Gastroesophageal sphincter (tissue), 4 donors: ENCODE measurements around the gene CARD9. TPM values are rescaled to one million over a fixed set of nuclear protein-coding genes. Genes with fewer than 3 reads are reported as not detected.
"Not testable (repeated sequence)": the region's sequence is repeated elsewhere in the genome, so short reads cannot be mapped to it uniquely, and the experiment has no call there.

Experiments used
- ATAC-seq: fragments of 150-250 bp; one replicate; pipeline ENCODE4 v1.9.1; 2016; ENCODE audit warnings: mild to moderate bottlenecking, moderate library complexity
- H3K27ac ChIP-seq, 4 donors: fragments of 200-600 bp; sonication (generic) in 3 of 4; 1 replicate in 3 of 4; 2 replicates in 1 of 4; pipeline ENCODE4 v1.5.1; 2016 to 2019
- H3K27me3 ChIP-seq: fragments of 200-600 bp; sonication (generic); one replicate; pipeline ENCODE4 v1.5.1; 2019
- H3K36me3 ChIP-seq, 2 donors: fragments of 200-600 bp; sonication (generic); one replicate each; pipeline ENCODE4 v1.5.1; 2019; ENCODE audit warnings: control low read depth in 1 of 2
- H3K4me1 ChIP-seq, 3 donors: fragments of 200-600 bp; sonication (generic); 1 replicate in 2 of 3; 2 replicates in 1 of 3; pipeline ENCODE4 v1.5.1; 2016 to 2019; ENCODE audit warnings: control low read depth in 2 of 3
- H3K4me3 ChIP-seq, 2 donors: fragments of 200-600 bp; sonication (generic); one replicate each; pipeline ENCODE4 v1.5.1; 2019; ENCODE audit warnings: mild to moderate bottlenecking in 1 of 2, moderate library complexity in 1 of 2
- H3K9me3 ChIP-seq, 3 donors: fragments of 200-600 bp; sonication (generic); one replicate each; pipeline ENCODE4 v1.5.1; 2017 to 2019; ENCODE audit warnings: control low read depth in 2 of 3
- EP300 ChIP-seq: sonication (generic); formaldehyde crosslinking; IDR thresholded peaks from one replicate; pipeline ENCODE4 v1.6.1; 2017; ENCODE audit warnings: antibody characterized with exemption, mild to moderate bottlenecking
- POLR2A ChIP-seq, 2 donors: fragments of 450-650 bp; IDR thresholded peaks; one replicate each; pipeline ENCODE4 v1.6.1; 2017; ENCODE audit warnings: antibody characterized with exemption in 2 of 2, mild to moderate bottlenecking in 2 of 2, moderate library complexity in 1 of 2
- POLR2AphosphoS5 ChIP-seq: sonication (generic); formaldehyde crosslinking; IDR thresholded peaks from one replicate; pipeline ENCODE4 v1.6.1; 2017; ENCODE audit warnings: antibody characterized with exemption
- WGBS, 2 donors: methylation state at CpG; one replicate each; pipeline ENCODE4 v1.1.5; 2018; ENCODE audit warnings: low coverage in 1 of 2; 5-methylcytosine and 5-hydroxymethylcytosine counted together
- total RNA-seq, 4 donors: library from RNA; depleted of rRNA; stranded (reverse); fragments of >200 nt; gene quantifications; one replicate each; pipeline ENCODE4 v1.1.0, GENCODE V29; 2016
- TF ChIP-seq, protein P1 (sequence below), 4 experiments: fragments of 200-600 bp in 2 of 4; fragments of 450-650 bp in 2 of 4; sonication (generic) in 1 of 4; IDR thresholded peaks; one replicate each; pipeline ENCODE4 v1.5.1; 2017 to 2019; ENCODE audit warnings: antibody characterized with exemption in 4 of 4, mild to moderate bottlenecking in 2 of 4, moderate library complexity in 2 of 4

Gene CARD9
- total RNA-seq, 4 donors from 2014 or later: 1.3 to 2.3 (median 1.8) TPM

DNA sequence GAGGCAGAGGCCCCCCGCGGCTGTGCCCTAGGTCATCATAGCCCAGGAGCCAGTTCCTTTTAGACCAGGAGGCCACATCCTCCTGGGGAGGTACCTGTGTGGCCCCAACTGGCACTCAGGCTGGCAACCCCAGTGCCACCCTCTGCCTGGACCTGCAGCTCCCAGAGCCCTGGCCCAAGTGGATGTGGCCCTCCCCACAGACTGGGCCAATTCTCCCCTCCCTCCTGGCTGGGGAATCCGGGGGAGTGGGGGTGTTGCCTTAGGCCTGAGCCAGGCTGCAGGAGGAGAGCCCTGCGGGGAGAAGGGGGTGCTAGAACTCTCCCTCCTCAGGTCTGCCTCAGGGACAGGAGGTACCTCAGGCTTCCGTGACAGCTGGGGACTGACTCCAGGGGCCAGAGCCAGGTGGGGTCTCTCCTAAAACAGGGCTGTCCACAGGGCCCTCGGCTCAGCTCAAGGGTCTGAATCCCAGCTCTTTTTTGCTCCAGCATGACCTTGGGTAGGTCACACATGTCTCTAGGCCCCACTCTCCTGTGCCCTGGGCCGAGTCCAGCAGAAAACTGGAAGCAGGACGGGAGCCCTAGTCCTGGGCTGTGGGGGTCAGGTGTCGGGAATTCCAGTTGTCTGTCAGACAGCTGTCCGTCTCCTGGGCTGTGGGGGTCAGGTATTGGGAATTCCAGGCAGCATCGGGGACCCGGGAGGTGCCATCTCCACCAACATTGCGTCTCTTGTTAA lies 19.5 kb downstream of the CARD9 start:
- peak overlapping the region in 3 of 4 donors; percentile 69 to 81 (median 81) for H3K27ac ChIP-seq
- no peak for ATAC-seq
- 53% methylated on average over 3 of the region's 13 CpGs; no CpG with 5 or more reads in 1 of the 2 donors for WGBS, 2 donors

DNA sequence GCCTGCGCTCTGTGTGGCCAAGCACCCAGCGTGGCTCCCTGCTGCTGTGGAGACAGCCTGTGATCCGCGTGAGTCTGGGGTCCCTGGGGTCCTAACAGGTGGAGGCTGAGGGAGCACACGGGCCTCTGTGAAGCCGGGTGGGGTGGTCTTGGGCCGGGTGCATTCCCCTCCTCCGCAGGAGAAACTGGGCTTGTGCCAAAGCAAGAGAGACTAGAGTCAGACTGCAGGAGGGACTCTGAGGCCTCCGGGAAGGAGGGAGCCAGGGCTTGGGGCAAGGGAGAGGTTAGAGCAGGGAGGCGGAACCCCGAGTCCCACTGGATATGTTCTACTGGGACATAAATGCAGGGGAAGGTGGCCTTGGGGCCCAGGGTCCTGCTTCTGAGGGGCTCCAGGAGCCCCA lies 20.4 kb downstream of the CARD9 start:
- no CpG with 5 or more reads among the region's 11 CpGs for WGBS, 2 donors
- H3K27ac ChIP-seq: peak overlapping the region in 2 of 4 donors; percentile 69 to 81

More for the DNA sequence above, 19.5 kb downstream of the CARD9 start:
- H3K9me3 ChIP-seq: no peaks in the 10 kb centered on the region
- TF ChIP-seq POLR2A (IDR thresholded peaks at IDR 0.05): no peak
- TF ChIP-seq EP300: no peak
- no peak for TF ChIP-seq POLR2AphosphoS5
- TF ChIP-seq, protein P1, sequence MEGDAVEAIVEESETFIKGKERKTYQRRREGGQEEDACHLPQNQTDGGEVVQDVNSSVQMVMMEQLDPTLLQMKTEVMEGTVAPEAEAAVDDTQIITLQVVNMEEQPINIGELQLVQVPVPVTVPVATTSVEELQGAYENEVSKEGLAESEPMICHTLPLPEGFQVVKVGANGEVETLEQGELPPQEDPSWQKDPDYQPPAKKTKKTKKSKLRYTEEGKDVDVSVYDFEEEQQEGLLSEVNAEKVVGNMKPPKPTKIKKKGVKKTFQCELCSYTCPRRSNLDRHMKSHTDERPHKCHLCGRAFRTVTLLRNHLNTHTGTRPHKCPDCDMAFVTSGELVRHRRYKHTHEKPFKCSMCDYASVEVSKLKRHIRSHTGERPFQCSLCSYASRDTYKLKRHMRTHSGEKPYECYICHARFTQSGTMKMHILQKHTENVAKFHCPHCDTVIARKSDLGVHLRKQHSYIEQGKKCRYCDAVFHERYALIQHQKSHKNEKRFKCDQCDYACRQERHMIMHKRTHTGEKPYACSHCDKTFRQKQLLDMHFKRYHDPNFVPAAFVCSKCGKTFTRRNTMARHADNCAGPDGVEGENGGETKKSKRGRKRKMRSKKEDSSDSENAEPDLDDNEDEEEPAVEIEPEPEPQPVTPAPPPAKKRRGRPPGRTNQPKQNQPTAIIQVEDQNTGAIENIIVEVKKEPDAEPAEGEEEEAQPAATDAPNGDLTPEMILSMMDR (IDR thresholded peaks at IDR 0.05): no peak
- H3K4me1 ChIP-seq: peaks cover 0 to 26% (median 8%) of the 10 kb centered on the region in 3 donors
- peaks cover 0 to 52% of the 10 kb centered on the region in 2 donors for H3K36me3 ChIP-seq
- no peak overlapping the region for H3K4me3 ChIP-seq
- no peaks in the 10 kb centered on the region for H3K27me3 ChIP-seq

DNA sequence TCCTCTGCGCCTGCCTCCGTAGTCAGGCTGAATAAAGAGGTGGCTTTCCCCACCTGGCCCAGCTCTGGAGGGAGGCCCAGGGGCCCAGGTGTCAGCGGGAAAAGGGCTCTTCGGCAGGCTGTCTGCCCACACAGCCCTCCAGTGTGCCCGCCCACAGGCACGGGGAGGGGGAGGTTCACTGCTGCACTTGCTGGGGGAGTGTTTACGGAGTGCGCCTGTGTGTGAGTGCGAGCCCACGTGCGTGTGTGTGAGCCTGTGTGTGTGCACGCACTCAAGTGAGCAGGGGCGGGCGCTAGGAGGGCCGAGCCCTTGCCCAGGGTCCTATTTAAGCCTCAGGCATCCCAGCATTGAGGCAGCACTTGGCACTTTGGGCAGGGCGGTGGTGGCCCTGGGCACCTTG lies 20.8 kb downstream of the CARD9 start:
- peaks cover 0 to 26% (median 8%) of the 10 kb centered on the region in 3 donors for H3K4me1 ChIP-seq
- H3K27ac ChIP-seq: no peak overlapping the region
- H3K9me3 ChIP-seq: no peaks in the 10 kb centered on the region
- no peak for ATAC-seq
- no peaks in the 10 kb centered on the region for H3K27me3 ChIP-seq
- WGBS, 2 donors: 76% methylated on average over 4 of the region's 16 CpGs; no CpG with 5 or more reads in 1 of the 2 donors
- peaks cover 0 to 43% of the 10 kb centered on the region in 2 donors for H3K36me3 ChIP-seq
- no peak overlapping the region for H3K4me3 ChIP-seq
- no peak for TF ChIP-seq POLR2AphosphoS5

More for the DNA sequence above, 20.4 kb downstream of the CARD9 start:
- TF ChIP-seq POLR2AphosphoS5 (no peak), POLR2A (IDR thresholded peaks at IDR 0.05) (no peak), EP300 (no peak)
- TF ChIP-seq, protein P1 (IDR thresholded peaks at IDR 0.05): no peak
- Histone ChIP-seq H3K27me3 (no peaks in the 10 kb centered on the region), H3K9me3 (no peaks in the 10 kb centered on the region), H3K4me3 (no peak overlapping the region), H3K36me3 (peaks cover 0 to 47% of the 10 kb centered on the region in 2 donors), H3K4me1 (peaks cover 0 to 26% (median 8%) of the 10 kb centered on the region in 3 donors)
- ATAC-seq: no peak

DNA sequence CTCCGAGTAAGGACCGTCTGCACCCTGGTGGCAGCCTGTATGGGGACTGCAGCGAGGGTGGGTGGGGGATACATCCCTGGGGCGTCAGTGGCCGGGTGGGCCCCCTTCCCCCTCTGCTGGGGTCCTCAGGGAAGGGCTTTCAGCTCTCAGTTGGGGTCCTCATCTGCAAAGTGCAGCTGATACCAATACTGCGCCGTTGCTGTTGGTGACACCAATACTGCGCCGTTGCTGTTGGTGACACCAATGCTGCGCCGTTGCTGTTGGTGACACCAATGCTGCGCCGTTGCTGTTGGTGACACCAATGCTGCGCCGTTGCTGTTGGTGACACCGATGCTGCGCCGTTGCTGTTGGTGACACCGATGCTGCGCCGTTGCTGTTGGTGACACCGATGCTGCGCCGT lies 21.6 kb downstream of the CARD9 start:
- not testable (repeated sequence) for ATAC-seq, H3K4me3 ChIP-seq, H3K27ac ChIP-seq, H3K9me3 ChIP-seq, H3K27me3 ChIP-seq
- Histone ChIP-seq H3K4me1 (peaks cover 0 to 26% (median 8%) of the 10 kb centered on the region in 3 donors), H3K36me3 (peaks cover 0 to 35% of the 10 kb centered on the region in 2 donors)
- WGBS, 2 donors: no CpG with 5 or more reads among the region's 24 CpGs

DNA sequence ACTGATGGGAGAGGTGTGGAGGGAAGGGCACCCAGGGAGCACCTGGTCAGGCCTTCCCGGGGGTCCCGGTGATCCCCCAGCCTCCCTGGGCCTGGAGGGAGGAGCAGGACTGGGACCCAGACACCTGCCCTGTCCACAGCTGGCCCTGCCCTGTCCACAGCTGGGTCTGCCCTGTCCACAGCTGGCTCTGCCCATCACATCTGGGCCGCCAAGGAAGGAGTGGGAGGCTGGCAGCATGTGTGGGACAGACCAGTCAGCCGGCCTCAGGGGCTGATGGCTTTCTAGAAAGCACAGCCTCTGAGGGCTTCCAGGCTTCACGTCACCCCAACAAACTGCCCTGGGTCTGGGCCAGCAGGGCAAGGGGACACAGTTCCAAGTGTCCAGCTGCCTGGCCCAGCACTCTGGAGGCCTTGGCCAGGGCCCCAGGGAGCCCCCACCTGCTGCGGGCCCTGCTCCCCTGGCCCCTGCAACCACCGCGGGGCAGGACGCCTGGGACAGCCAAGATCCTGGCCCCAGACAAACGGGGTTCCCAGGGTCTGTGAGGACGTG lies 22.1 kb downstream of the CARD9 start:
- no peak overlapping the region for H3K27ac ChIP-seq
- no peaks in the 10 kb centered on the region for H3K27me3 ChIP-seq
- no peaks in the 10 kb centered on the region for H3K9me3 ChIP-seq
- TF ChIP-seq POLR2AphosphoS5: no peak
- no peak for TF ChIP-seq EP300
- TF ChIP-seq, protein P1 (IDR thresholded peaks at IDR 0.05): no peak
- TF ChIP-seq POLR2A (IDR thresholded peaks at IDR 0.05): no peak
- no peak for ATAC-seq
- H3K4me3 ChIP-seq: no peak overlapping the region
- WGBS, 2 donors: no CpG with 5 or more reads among the region's 11 CpGs
- peaks cover 0 to 32% (median 8%) of the 10 kb centered on the region in 3 donors for H3K4me1 ChIP-seq
- H3K36me3 ChIP-seq: peaks cover 0 to 29% of the 10 kb centered on the region in 2 donors

DNA sequence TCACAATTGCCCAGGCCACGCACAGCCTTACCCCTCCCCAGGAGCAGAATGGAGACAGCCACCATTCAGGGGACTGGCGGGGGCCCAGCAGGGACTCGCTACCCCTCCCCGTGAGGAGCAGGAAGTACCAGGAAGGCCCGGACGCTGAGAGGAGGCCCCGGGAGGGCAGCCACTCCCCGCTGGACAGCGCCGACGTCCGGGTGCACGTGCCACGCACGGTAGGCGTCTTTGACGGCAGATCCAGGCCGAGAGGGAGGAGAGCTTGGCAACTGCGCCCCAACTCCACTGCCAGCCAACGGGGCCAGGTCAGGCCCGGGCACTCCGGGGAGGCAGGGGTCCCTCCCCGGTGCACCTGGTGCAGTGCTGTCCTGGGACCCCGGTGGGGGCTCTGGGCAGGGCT lies 23.9 kb downstream of the CARD9 start:
- ATAC-seq: no peak
- Histone ChIP-seq H3K36me3 (peaks cover 0 to 22% of the 10 kb centered on the region in 2 donors), H3K27ac (no peak overlapping the region), H3K9me3 (no peaks in the 10 kb centered on the region), H3K27me3 (no peaks in the 10 kb centered on the region), H3K4me1 (peaks cover 0 to 35% (median 9%) of the 10 kb centered on the region in 3 donors), H3K4me3 (no peak overlapping the region)
- no CpG with 5 or more reads among the region's 24 CpGs for WGBS, 2 donors
- TF ChIP-seq POLR2AphosphoS5 (no peak), POLR2A (IDR thresholded peaks at IDR 0.05) (no peak), EP300 (no peak)
- TF ChIP-seq, protein P1 (IDR thresholded peaks at IDR 0.05): no peak
